Muscle of leg (tissue), 11 donors: ENCODE measurements around the gene TRIM47. TPM values are rescaled to one million over a fixed set of nuclear protein-coding genes. Genes with fewer than 3 reads are reported as not detected.

Experiments used
- DNase-seq: peaks from one replicate; pipeline ENCODE4 v3.0.0; 2013
- H3K27ac ChIP-seq: one replicate; pipeline ENCODE4 v1.5.1; 2013; ENCODE audit warnings: mild to moderate bottlenecking, low read length, control low read depth
- H3K27me3 ChIP-seq: one replicate; pipeline ENCODE4 v1.6.1; 2013; ENCODE audit warnings: low read length; ENCODE audit not compliant: control insufficient read depth, insufficient read depth
- H3K36me3 ChIP-seq: one replicate; pipeline ENCODE4 v1.6.1; 2013; ENCODE audit warnings: low read length; ENCODE audit not compliant: control insufficient read depth, insufficient read depth
- H3K4me1 ChIP-seq: one replicate; pipeline ENCODE4 v1.6.1; 2013; ENCODE audit warnings: low read length; ENCODE audit not compliant: control insufficient read depth, insufficient read depth
- H3K4me3 ChIP-seq: one replicate; pipeline ENCODE4 v1.5.1; 2013; ENCODE audit warnings: low read length, control low read depth
- H3K9me3 ChIP-seq: replicated peaks from 2 replicates; pipeline ENCODE4 v1.6.1; 2013; ENCODE audit warnings: low read depth, low read length; ENCODE audit not compliant: control insufficient read depth
- WGBS: methylation state at CpG from one replicate; pipeline ENCODE4 v1.1.5; 2013; ENCODE audit warnings: missing lambda C conversion rate; ENCODE audit not compliant: insufficient coverage; 5-methylcytosine and 5-hydroxymethylcytosine counted together
- polyA plus RNA-seq, 8 donors: library from polyadenylated mRNA; unstranded; fragments of 120-200 nt; gene quantifications; one replicate each; pipeline versions ENCODE4 v1.2.1 to v1.2.3, GENCODE V29; 2013; ENCODE audit warnings: inconsistent platforms in 1 of 8, low replicate concordance in 1 of 8; ENCODE audit not compliant: insufficient read length in 8 of 8, insufficient read depth in 1 of 8
- total RNA-seq: library from RNA; stranded (reverse); fragments of 120-200 nt; gene quantifications from one replicate; pipeline ENCODE4 v1.2.4, GENCODE V29; 2013

TRIM47 gene
- total and polyA plus RNA-seq, 9 donors: 22.1 to 29.7 (median 25.5) TPM

GRCh38 chr17:75831032-75831571 is 47.3 kb downstream of the TRIM47 start:
- no peaks in the 10 kb centered on the region for H3K9me3 ChIP-seq
- 83% methylated on average over 1 of the region's 15 CpGs for WGBS
- H3K4me1 ChIP-seq: peaks cover 69% of the 10 kb centered on the region
- no peak for DNase-seq
- H3K4me3 ChIP-seq: no peak overlapping the region
- H3K36me3 ChIP-seq: peaks cover 13% of the 10 kb centered on the region
- no peak overlapping the region for H3K27ac ChIP-seq
- H3K27me3 ChIP-seq: no peaks in the 10 kb centered on the region

GRCh38 chr17:75830164-75831031 is 48.0 kb downstream of the TRIM47 start:
- Histone ChIP-seq H3K4me3 (no peak overlapping the region), H3K4me1 (peaks cover 69% of the 10 kb centered on the region), H3K36me3 (peaks cover 18% of the 10 kb centered on the region), H3K27me3 (no peaks in the 10 kb centered on the region), H3K9me3 (no peaks in the 10 kb centered on the region), H3K27ac (no peak overlapping the region)
- 47% methylated on average over 19 of the region's 27 CpGs for WGBS
- DNase-seq: no peak

GRCh38 chr17:75829747-75830146 is 48.6 kb downstream of the TRIM47 start:
- peaks cover 18% of the 10 kb centered on the region for H3K36me3 ChIP-seq
- H3K9me3 ChIP-seq: no peaks in the 10 kb centered on the region
- DNase-seq: no peak
- WGBS: 83% methylated on average over 3 of the region's 7 CpGs
- peaks cover 69% of the 10 kb centered on the region for H3K4me1 ChIP-seq
- no peak overlapping the region for H3K4me3 ChIP-seq
- no peak overlapping the region for H3K27ac ChIP-seq
- H3K27me3 ChIP-seq: no peaks in the 10 kb centered on the region

- no peak for DNase-seq
- H3K9me3 ChIP-seq: no peaks in the 10 kb centered on the region
- H3K27me3 ChIP-seq: no peaks in the 10 kb centered on the region
- no peak overlapping the region for H3K4me3 ChIP-seq
- no peak overlapping the region for H3K27ac ChIP-seq
- WGBS: 86% methylated on average over 19 of the region's 19 CpGs
- peaks cover 24% of the 10 kb centered on the region for H3K36me3 ChIP-seq
- peaks cover 69% of the 10 kb centered on the region for H3K4me1 ChIP-seq
Observed at GRCh38 chr17:75828741-75829140, 49.6 kb downstream of the TRIM47 start.

- H3K9me3 ChIP-seq: no peaks in the 10 kb centered on the region
- H3K27ac ChIP-seq: peak overlapping the region; percentile 92
- peaks cover 63% of the 10 kb centered on the region for H3K4me1 ChIP-seq
- H3K4me3 ChIP-seq: peak overlapping the region; percentile 37
- no peaks in the 10 kb centered on the region for H3K27me3 ChIP-seq
- H3K36me3 ChIP-seq: peaks cover 31% of the 10 kb centered on the region
- no peak for DNase-seq
- WGBS: 11% methylated on average over 8 of the region's 11 CpGs
Observed at GRCh38 chr17:75828076-75828400, 50.3 kb downstream of the TRIM47 start.

- peaks cover 60% of the 10 kb centered on the region for H3K4me1 ChIP-seq
- no peaks in the 10 kb centered on the region for H3K9me3 ChIP-seq
- DNase-seq: peak; percentile 87
- H3K4me3 ChIP-seq: peak overlapping the region; percentile 37
- H3K27me3 ChIP-seq: no peaks in the 10 kb centered on the region
- WGBS: 14% methylated on average over 20 of the region's 21 CpGs
- H3K36me3 ChIP-seq: peaks cover 36% of the 10 kb centered on the region
- peak overlapping the region; percentile 92 for H3K27ac ChIP-seq
Observed at GRCh38 chr17:75827308-75828075, 50.9 kb downstream of the TRIM47 start.

GRCh38 chr17:75826561-75827307 is 51.6 kb downstream of the TRIM47 start:
- WGBS: 69% methylated on average over 8 of the region's 14 CpGs
- H3K4me3 ChIP-seq: no peak overlapping the region
- H3K36me3 ChIP-seq: peaks cover 43% of the 10 kb centered on the region
- H3K4me1 ChIP-seq: peaks cover 60% of the 10 kb centered on the region
- no peaks in the 10 kb centered on the region for H3K27me3 ChIP-seq
- peak overlapping the region; percentile 92 for H3K27ac ChIP-seq
- H3K9me3 ChIP-seq: no peaks in the 10 kb centered on the region
- no peak for DNase-seq

GRCh38 chr17:75825748-75826370 is 52.5 kb downstream of the TRIM47 start:
- no peaks in the 10 kb centered on the region for H3K27me3 ChIP-seq
- H3K36me3 ChIP-seq: peaks cover 51% of the 10 kb centered on the region
- DNase-seq: no peak
- H3K4me1 ChIP-seq: peaks cover 60% of the 10 kb centered on the region
- H3K9me3 ChIP-seq: no peaks in the 10 kb centered on the region
- H3K27ac ChIP-seq: peak overlapping the region; percentile 86
- WGBS: 84% methylated on average over 8 of the region's 12 CpGs
- no peak overlapping the region for H3K4me3 ChIP-seq

GRCh38 chr17:75825149-75825552 is 53.2 kb downstream of the TRIM47 start:
- 42% methylated on average over 6 of the region's 13 CpGs for WGBS
- DNase-seq: peak; percentile 80

More at GRCh38 chr17:75825149-75825552, 53.2 kb downstream of the TRIM47 start:
- H3K9me3 ChIP-seq: no peaks in the 10 kb centered on the region
- peaks cover 58% of the 10 kb centered on the region for H3K36me3 ChIP-seq
- no peak overlapping the region for H3K4me3 ChIP-seq
- H3K4me1 ChIP-seq: peaks cover 60% of the 10 kb centered on the region
- H3K27me3 ChIP-seq: no peaks in the 10 kb centered on the region
- peak overlapping the region; percentile 86 for H3K27ac ChIP-seq
